ENCODE results near the gene CS.

- TF ChIP-seq CTCF (IDR thresholded peaks at IDR 0.05; ENCODE audit: poor library complexity) (no peak), EZH2 (IDR thresholded peaks at IDR 0.05; ENCODE audit: borderline replicate concordance) (no peak)
Measured at GRCh38 chr12:56346675-56347074, 46.5 kb upstream of the CS start.
